IgD-negative memory B cell (primary cell): ENCODE measurements around the gene NOC3L. TPM values are rescaled to one million over a fixed set of nuclear protein-coding genes. Genes with fewer than 3 reads are reported as not detected.
A peak's percentile ranks its signal among the peaks of the same experiment; 100 is the strongest.
"Not testable (repeated sequence)": the region's sequence is repeated elsewhere in the genome, so short reads cannot be mapped to it uniquely, and the experiment has no call there.

Experiments used
- H3K27ac Mint-ChIP-seq, 3 donors: one replicate each; pipeline ENCODE4 v1.8.0; 2020 to 2022; ENCODE audit warnings: mild to moderate bottlenecking in 3 of 3, mixed read lengths in 3 of 3, moderate library complexity in 1 of 3
- H3K27me3 Mint-ChIP-seq: one replicate; pipeline ENCODE4 v1.8.0; 2021; ENCODE audit warnings: mixed read lengths
- H3K36me3 Mint-ChIP-seq: one replicate; pipeline ENCODE4 v1.8.0; 2020; ENCODE audit warnings: mild to moderate bottlenecking, mixed read lengths
- H3K4me1 Mint-ChIP-seq, 3 donors: one replicate each; pipeline ENCODE4 v1.8.0; 2020 to 2022; ENCODE audit warnings: mixed read lengths in 3 of 3, mild to moderate bottlenecking in 1 of 3
- H3K4me3 Mint-ChIP-seq, 4 donors: one replicate each; pipeline ENCODE4 v1.8.0; 2020 to 2022; ENCODE audit warnings: mild to moderate bottlenecking in 4 of 4, mixed read lengths in 4 of 4, moderate library complexity in 3 of 4
- H3K9me3 Mint-ChIP-seq, 3 donors: one replicate each; pipeline ENCODE4 v1.8.0; 2020 to 2021; ENCODE audit warnings: mixed read lengths in 3 of 3, mild to moderate bottlenecking in 1 of 3
- polyA plus RNA-seq: library from polyadenylated mRNA; unstranded; fragments of 300-500 nt; fragmentation: Illumina TruSeq; gene quantifications from one replicate; pipeline ENCODE4 v1.2.3, GENCODE V29; 2021

NOC3L gene
- polyA plus RNA-seq, result 27.3 TPM

- Mint-ChIP-seq H3K4me3 (peak within 1 kb of the TSS; percentile 95 to 99 (median 98)), H3K27me3 (peaks cover 2% of the 10 kb centered on the region), H3K36me3 (peaks cover 2% of the 10 kb centered on the region), H3K4me1 (peaks cover 25 to 33% (median 27%) of the 10 kb centered on the region in 3 donors), H3K27ac (peak within 1 kb of the TSS; percentile 97 to 100 (median 99)), H3K9me3 (no peaks in the 10 kb centered on the region)
Observed at GRCh38 chr10:94362360-94363250, at the start of gene NOC3L. NOC3L (minus strand) TSS chr10:94362939; CDS start chr10:94362838, 101 bp downstream.

- Mint-ChIP-seq H3K27me3 (no peaks in the 10 kb centered on the region), H3K36me3 (peaks cover 1% of the 10 kb centered on the region), H3K4me1 (peaks cover 11 to 22% (median 14%) of the 10 kb centered on the region in 3 donors), H3K27ac (no peak overlapping the region), H3K4me3 (no peak overlapping the region), H3K9me3 (no peaks in the 10 kb centered on the region)
Observed at GRCh38 chr10:94412449-94412848, 49.7 kb upstream of the NOC3L start.

GRCh38 chr10:94411304-94411703 is 48.6 kb upstream of the NOC3L start:
- Mint-ChIP-seq H3K27me3 (no peaks in the 10 kb centered on the region), H3K27ac (no peak overlapping the region), H3K4me3 (no peak overlapping the region), H3K36me3 (peaks cover 1% of the 10 kb centered on the region), H3K4me1 (peaks cover 11 to 17% (median 12%) of the 10 kb centered on the region in 3 donors), H3K9me3 (no peaks in the 10 kb centered on the region)

GRCh38 chr10:94409021-94409657 is 46.4 kb upstream of the NOC3L start:
- Mint-ChIP-seq H3K36me3 (peaks cover 1% of the 10 kb centered on the region), H3K27me3 (no peaks in the 10 kb centered on the region), H3K9me3 (no peaks in the 10 kb centered on the region), H3K4me3 (no peak overlapping the region), H3K4me1 (peaks cover 10 to 11% (median 10%) of the 10 kb centered on the region in 3 donors), H3K27ac (no peak overlapping the region)

GRCh38 chr10:94407668-94408067 is 44.9 kb upstream of the NOC3L start:
- peaks cover 4 to 10% (median 7%) of the 10 kb centered on the region in 3 donors for H3K4me1 Mint-ChIP-seq
- no peak overlapping the region for H3K4me3 Mint-ChIP-seq
- no peaks in the 10 kb centered on the region for H3K9me3 Mint-ChIP-seq
- H3K27me3 Mint-ChIP-seq, result no peaks in the 10 kb centered on the region
- no peak overlapping the region for H3K27ac Mint-ChIP-seq
- H3K36me3 Mint-ChIP-seq, result peaks cover 1% of the 10 kb centered on the region

GRCh38 chr10:94405406-94405805 is 42.7 kb upstream of the NOC3L start:
- peak overlapping the region in 3 of 4 donors; percentile 14 to 25 (median 23) for H3K4me3 Mint-ChIP-seq
- peaks cover 0 to 3% (median 0%) of the 10 kb centered on the region in 3 donors for H3K9me3 Mint-ChIP-seq

GRCh38 chr10:94403380-94404213 is 40.9 kb upstream of the NOC3L start:
- Mint-ChIP-seq H3K27ac (peak overlapping the region; percentile 87 to 96 (median 89)), H3K4me1 (peaks cover 4 to 10% (median 10%) of the 10 kb centered on the region in 3 donors), H3K4me3 (peak overlapping the region; percentile 92 to 99 (median 98)), H3K27me3 (peaks cover 4% of the 10 kb centered on the region), H3K36me3 (no peaks in the 10 kb centered on the region), H3K9me3 (peaks cover 0 to 3% (median 0%) of the 10 kb centered on the region in 3 donors)

More at GRCh38 chr10:94405406-94405805, 42.7 kb upstream of the NOC3L start:
- H3K27ac Mint-ChIP-seq, result peak overlapping the region in 1 of 3 donors; percentile 29
- H3K36me3 Mint-ChIP-seq, result no peaks in the 10 kb centered on the region
- H3K4me1 Mint-ChIP-seq, result peaks cover 4 to 13% (median 10%) of the 10 kb centered on the region in 3 donors
- H3K27me3 Mint-ChIP-seq, result no peaks in the 10 kb centered on the region

GRCh38 chr10:94402843-94403379 is 40.2 kb upstream of the NOC3L start:
- Mint-ChIP-seq H3K27me3 (peaks cover 4% of the 10 kb centered on the region), H3K36me3 (no peaks in the 10 kb centered on the region), H3K9me3 (peaks cover 0 to 3% (median 0%) of the 10 kb centered on the region in 3 donors), H3K4me3 (peak overlapping the region; percentile 87 to 99 (median 96)), H3K27ac (no peak overlapping the region), H3K4me1 (peaks cover 4 to 9% (median 8%) of the 10 kb centered on the region in 3 donors)

- peaks cover 4 to 8% (median 8%) of the 10 kb centered on the region in 3 donors for H3K4me1 Mint-ChIP-seq
- peaks cover 6% of the 10 kb centered on the region for H3K27me3 Mint-ChIP-seq
- peak within 1 kb of the TSS; percentile 78 to 89 (median 87) for H3K27ac Mint-ChIP-seq
- no peaks in the 10 kb centered on the region for H3K36me3 Mint-ChIP-seq
- peak within 1 kb of the TSS; percentile 92 to 99 (median 98) for H3K4me3 Mint-ChIP-seq
- H3K9me3 Mint-ChIP-seq, result peaks cover 0 to 3% (median 0%) of the 10 kb centered on the region in 3 donors
Observed at GRCh38 chr10:94402204-94402842, 39.6 kb upstream of the NOC3L start, which contains the start of gene TBC1D12. TBC1D12 (plus strand) TSS chr10:94402541; CDS start chr10:94402614, 73 bp downstream.

- Mint-ChIP-seq H3K27ac (no peak overlapping the region), H3K4me1 (peaks cover 4 to 5% (median 5%) of the 10 kb centered on the region in 3 donors), H3K4me3 (no peak overlapping the region)
Observed at GRCh38 chr10:94398762-94399161, 36.0 kb upstream of the NOC3L start.

GRCh38 chr10:94397549-94398370 is 35.0 kb upstream of the NOC3L start:
- peaks cover 6% of the 10 kb centered on the region for H3K27me3 Mint-ChIP-seq
- H3K9me3 Mint-ChIP-seq, result peaks cover 0 to 3% (median 0%) of the 10 kb centered on the region in 3 donors
- H3K4me1 Mint-ChIP-seq, result peaks cover 3 to 5% (median 4%) of the 10 kb centered on the region in 3 donors
- H3K4me3 Mint-ChIP-seq, result no peak overlapping the region
- H3K27ac Mint-ChIP-seq, result no peak overlapping the region
- H3K36me3 Mint-ChIP-seq, result peaks cover 2% of the 10 kb centered on the region

More at GRCh38 chr10:94398762-94399161, 36.0 kb upstream of the NOC3L start:
- Mint-ChIP-seq H3K36me3 (peaks cover 2% of the 10 kb centered on the region), H3K9me3 (peaks cover 0 to 3% (median 0%) of the 10 kb centered on the region in 3 donors), H3K27me3 (peaks cover 6% of the 10 kb centered on the region)

GRCh38 chr10:94392117-94392516 is 29.4 kb upstream of the NOC3L start:
- not testable (repeated sequence) for H3K27me3 Mint-ChIP-seq, H3K4me3 Mint-ChIP-seq, H3K9me3 Mint-ChIP-seq, H3K4me1 Mint-ChIP-seq, H3K27ac Mint-ChIP-seq, H3K36me3 Mint-ChIP-seq

- not testable (repeated sequence) for H3K9me3 Mint-ChIP-seq, H3K36me3 Mint-ChIP-seq, H3K4me3 Mint-ChIP-seq, H3K4me1 Mint-ChIP-seq, H3K27me3 Mint-ChIP-seq, H3K27ac Mint-ChIP-seq
Observed at GRCh38 chr10:94385733-94386132, 23.0 kb upstream of the NOC3L start.
